ENCODE data around the gene CEP170B. TPM values are rescaled to one million over a fixed set of nuclear protein-coding genes. Genes with fewer than 3 reads are reported as not detected.
A peak's percentile ranks its signal among the peaks of the same experiment; 100 is the strongest.

The CEP170B gene
- total and polyA plus RNA-seq, 2 of the 8 experiments (the other 6 are each of a cell fraction or from before 2014, with no cell fraction given): 9.1 to 33.8 TPM

- FAIRE-seq (no peak), DNase-seq (ENCODE audit: low read depth in 1 of 2, low spot score in 2 of 2) (peak; percentile 38 to 95)
- Histone ChIP-seq H2BK120ac (replicated peaks; ENCODE audit: low read depth, low read length) (no peak overlapping the region), H3K79me1 (ENCODE audit: low read depth, low read length) (no peaks in the 10 kb centered on the region), H4K5ac (ENCODE audit: insufficient read length, low read depth, low read length) (no peak overlapping the region), H2AFZ (ENCODE audit: low read length) (no peak overlapping the region), H3K4me1 (replicated peaks in 1 of 4; ENCODE audit: control insufficient read depth in 3 of 4, insufficient read depth in 4 of 4, low read length in 3 of 4) (peaks cover 0 to 12% (median 8%) of the 10 kb centered on the region in 4 experiments; a peak in 5 of 7 replicates), H3K23ac (ENCODE audit: insufficient read length) (no peak overlapping the region), H3K56ac (replicated peaks; ENCODE audit: insufficient read length, low read depth, low read length) (no peak overlapping the region), H2BK20ac (ENCODE audit: low read length) (no peak overlapping the region), H4K8ac (ENCODE audit: extremely low read depth, insufficient read depth, low read length) (peak overlapping the region; percentile 64; the same call in 1 of the 2 replicates), H4K91ac (replicated peaks; ENCODE audit: insufficient read length, low read length) (no peak overlapping the region), H3K4me2 (ENCODE audit: insufficient read depth in 1 of 2, low read depth in 2 of 2, low read length in 2 of 2) (peak overlapping the region; percentile 78 to 80), H3K18ac (ENCODE audit: extremely low read depth, low read length) (no peak overlapping the region), H2BK12ac (ENCODE audit: low read depth, low read length) (no peak overlapping the region), H3K23me2 (ENCODE audit: low read depth, low read length) (peaks cover 12% of the 10 kb centered on the region; the same call in 1 of the 2 replicates), H2BK15ac (ENCODE audit: low read length) (no peak overlapping the region), H2BK5ac (ENCODE audit: low read depth, low read length) (no peak overlapping the region), H4K20me1 (replicated peaks in 1 of 2; ENCODE audit: control insufficient read depth in 1 of 2, insufficient read depth in 2 of 2, low read length in 2 of 2) (peaks cover 0 to 2% of the 10 kb centered on the region in 2 experiments), H3K9ac (replicated peaks in 1 of 4; ENCODE audit: extremely low read depth in 1 of 4, low read depth in 3 of 4, low read length in 3 of 4) (no peak overlapping the region), H3K4ac (replicated peaks; ENCODE audit: insufficient read length, low read depth, low read length) (no peak overlapping the region), H3K9me3 (ENCODE audit: insufficient read depth in 2 of 2, low read depth in 1 of 2, low read length in 1 of 2) (no peaks in the 10 kb centered on the region), H3K27ac (ENCODE audit: low read depth, low read length) (no peak overlapping the region), H3K79me2 (ENCODE audit: control insufficient read depth in 1 of 2, insufficient read depth in 2 of 2, low read length in 2 of 2) (no peaks in the 10 kb centered on the region), H3K27me3 (replicated peaks in 1 of 4; ENCODE audit: control insufficient read depth in 3 of 4, extremely low read depth in 1 of 4, insufficient read depth in 3 of 4, low read length in 3 of 4) (peaks cover 27 to 73% (median 54%) of the 10 kb centered on the region in 4 experiments), H3K4me3 (ENCODE audit: extremely low read depth in 1 of 4, insufficient read depth in 2 of 4, low read depth in 3 of 4, low read length in 4 of 4) (peak overlapping the region; percentile 12 to 65 (median 33); a peak in 6 of 8 replicates), H3K14ac (ENCODE audit: insufficient read length) (no peak overlapping the region), H2AK5ac (ENCODE audit: low read depth, low read length) (no peak overlapping the region), H3K36me3 (ENCODE audit: control insufficient read depth in 2 of 4, insufficient read depth in 4 of 4, low read length in 3 of 4) (peaks cover 0 to 4% (median 0%) of the 10 kb centered on the region in 4 experiments; a peak in 1 of 8 replicates)
- ChIA-PET POLR2A (ENCODE audit: partially characterized antibody) (no interaction called here), CTCF (ENCODE audit: partially characterized antibody) (interaction anchor here (0.6 to 1.7 kb wide), 9 partner anchors 21 to 1201 kb away, joined by 3 to 5 read pairs (median 4); no protein-coding TSS in a partner anchor)
- 5% methylated on average over 29 of the region's 100 CpGs; no CpG with 5 or more reads in 1 of the 2 experiments for WGBS, 2 experiments (ENCODE audit: extremely low coverage in 1 of 2, insufficient coverage in 1 of 2, insufficient read length in 1 of 2, insufficient replicate concordance in 2 of 2, low coverage in 1 of 2, low lambda C conversion rate in 2 of 2, missing lambda C conversion rate in 1 of 2)
- TF ChIP-seq TAF1 (IDR thresholded peaks at IDR 0.05; ENCODE audit: low read depth, low read length) (0 out of 2 replicates have a peak, but pooled peaks have one; percentile 19), SIX5 (IDR thresholded peaks at IDR 0.05; ENCODE audit: low read depth, low read length) (no peak), EZH2 (IDR thresholded peaks at IDR 0.05; ENCODE audit: low read depth, low read length, severe bottlenecking) (peak; percentile 81), BACH1 (IDR thresholded peaks at IDR 0.05; ENCODE audit: low read length) (peak; percentile 37; the same call in 1 of the 2 replicates), KDM1A (IDR thresholded peaks at IDR 0.05; ENCODE audit: borderline replicate concordance, low read length) (no peak), MAX (IDR thresholded peaks at IDR 0.05) (peak; percentile 22; the same call in 1 of the 2 replicates), HDAC2 (IDR thresholded peaks at IDR 0.05; ENCODE audit: borderline replicate concordance in 1 of 2, low read depth in 2 of 2, low read length in 2 of 2) (0 out of 4 replicates have a peak, but pooled peaks of 1 of the 2 experiments have one; percentile 74), SUZ12 (IDR thresholded peaks at IDR 0.05; ENCODE audit: low read length) (peak; percentile 87), GABPA (IDR thresholded peaks at IDR 0.05; ENCODE audit: borderline replicate concordance, insufficient read depth, low read length) (peak; percentile 55; the same call in 1 of the 2 replicates), TEAD4 (IDR thresholded peaks at IDR 0.05; ENCODE audit: low read depth, low read length) (peak; percentile 15; the same call in 1 of the 2 replicates)
These were observed 67.9 kb downstream of the CEP170B start for GRCh38 chr14:104932676-104933631.

All from H1 (cell line).